Gastroesophageal sphincter (tissue), 4 donors: ENCODE measurements around the gene PHACTR1. TPM values are rescaled to one million over a fixed set of nuclear protein-coding genes. Genes with fewer than 3 reads are reported as not detected.

Source experiments
- ATAC-seq: fragments of 150-250 bp; one replicate; pipeline ENCODE4 v1.9.1; 2016; ENCODE audit warnings: mild to moderate bottlenecking, moderate library complexity
- H3K27ac ChIP-seq, 4 donors: fragments of 200-600 bp; sonication (generic) in 3 of 4; 1 replicate in 3 of 4; 2 replicates in 1 of 4; pipeline ENCODE4 v1.5.1; 2016 to 2019
- H3K27me3 ChIP-seq: fragments of 200-600 bp; sonication (generic); one replicate; pipeline ENCODE4 v1.5.1; 2019
- H3K36me3 ChIP-seq, 2 donors: fragments of 200-600 bp; sonication (generic); one replicate each; pipeline ENCODE4 v1.5.1; 2019; ENCODE audit warnings: control low read depth in 1 of 2
- H3K4me1 ChIP-seq, 3 donors: fragments of 200-600 bp; sonication (generic); 1 replicate in 2 of 3; 2 replicates in 1 of 3; pipeline ENCODE4 v1.5.1; 2016 to 2019; ENCODE audit warnings: control low read depth in 2 of 3
- H3K4me3 ChIP-seq, 2 donors: fragments of 200-600 bp; sonication (generic); one replicate each; pipeline ENCODE4 v1.5.1; 2019; ENCODE audit warnings: mild to moderate bottlenecking in 1 of 2, moderate library complexity in 1 of 2
- H3K9me3 ChIP-seq, 3 donors: fragments of 200-600 bp; sonication (generic); one replicate each; pipeline ENCODE4 v1.5.1; 2017 to 2019; ENCODE audit warnings: control low read depth in 2 of 3
- CTCF ChIP-seq, 4 experiments: fragments of 200-600 bp in 2 of 4; fragments of 450-650 bp in 2 of 4; sonication (generic) in 1 of 4; IDR thresholded peaks; one replicate each; pipeline ENCODE4 v1.5.1; 2017 to 2019; ENCODE audit warnings: antibody characterized with exemption in 4 of 4, mild to moderate bottlenecking in 2 of 4, moderate library complexity in 2 of 4
- EP300 ChIP-seq: sonication (generic); formaldehyde crosslinking; IDR thresholded peaks from one replicate; pipeline ENCODE4 v1.6.1; 2017; ENCODE audit warnings: antibody characterized with exemption, mild to moderate bottlenecking
- POLR2A ChIP-seq, 2 donors: fragments of 450-650 bp; IDR thresholded peaks; one replicate each; pipeline ENCODE4 v1.6.1; 2017; ENCODE audit warnings: antibody characterized with exemption in 2 of 2, mild to moderate bottlenecking in 2 of 2, moderate library complexity in 1 of 2
- POLR2AphosphoS5 ChIP-seq: sonication (generic); formaldehyde crosslinking; IDR thresholded peaks from one replicate; pipeline ENCODE4 v1.6.1; 2017; ENCODE audit warnings: antibody characterized with exemption
- WGBS, 2 donors: methylation state at CpG; one replicate each; pipeline ENCODE4 v1.1.5; 2018; ENCODE audit warnings: low coverage in 1 of 2; 5-methylcytosine and 5-hydroxymethylcytosine counted together
- total RNA-seq, 4 donors: library from RNA; depleted of rRNA; stranded (reverse); fragments of >200 nt; gene quantifications; one replicate each; pipeline ENCODE4 v1.1.0, GENCODE V29; 2016

PHACTR1 gene
- total RNA-seq, 4 donors from 2014 or later = 0.20 to 27.3 (median 2.2) TPM

DNA sequence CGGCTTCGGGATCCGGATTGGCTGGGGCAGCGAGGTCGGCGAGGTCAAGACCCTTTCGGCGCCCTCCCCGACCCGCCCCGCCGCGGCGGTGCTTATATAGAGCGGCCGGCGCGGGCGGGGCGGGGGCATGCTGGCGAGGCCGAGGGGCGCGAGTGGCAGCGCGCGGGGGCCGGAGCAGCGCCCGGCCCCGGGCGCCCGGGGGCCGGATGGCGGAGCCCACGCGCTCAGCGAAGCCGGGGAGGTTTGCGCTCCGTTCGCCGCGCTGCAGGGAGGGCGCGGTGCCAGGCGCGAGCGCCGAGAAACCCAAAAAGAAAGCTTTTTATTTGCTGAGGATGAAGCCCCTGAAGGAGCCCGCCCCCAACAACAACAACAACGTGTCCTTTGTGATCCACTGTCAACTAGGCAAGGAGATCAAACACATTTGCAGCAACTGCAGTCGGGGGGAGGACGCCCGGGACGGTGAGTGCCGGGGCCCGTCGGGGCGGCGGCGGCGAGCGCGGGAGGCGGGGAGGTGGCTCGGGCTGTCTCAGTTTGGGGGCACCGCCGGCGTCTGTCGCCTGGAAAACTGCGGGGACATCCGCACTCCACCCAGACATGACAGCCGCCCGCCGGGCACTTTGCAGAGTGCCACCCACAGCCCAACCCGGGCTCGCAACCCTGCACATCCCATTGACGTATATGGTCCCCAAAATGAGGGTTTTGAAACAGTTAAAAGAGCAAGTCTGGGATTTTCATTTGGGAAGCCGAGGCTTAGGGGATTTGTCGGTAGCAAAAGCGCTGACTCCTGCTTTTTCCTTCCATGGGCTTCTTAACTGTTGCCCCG, 297.3 kb downstream of the PHACTR1 start:
- Histone ChIP-seq H3K27ac (no peak overlapping the region), H3K9me3 (no peaks in the 10 kb centered on the region), H3K27me3 (peaks cover 53% of the 10 kb centered on the region), H3K4me1 (peaks cover 0 to 25% (median 3%) of the 10 kb centered on the region in 3 donors), H3K4me3 (peak overlapping the region; percentile 22 to 55), H3K36me3 (no peaks in the 10 kb centered on the region)
- TF ChIP-seq EP300 (no peak), POLR2A (IDR thresholded peaks at IDR 0.05) (no peak), CTCF (IDR thresholded peaks at IDR 0.05) (no peak), POLR2AphosphoS5 (no peak)
- WGBS, 2 donors = 0 to 23% methylated on average over 3 to 4 of the region's 83 CpGs
- no peak for ATAC-seq

DNA sequence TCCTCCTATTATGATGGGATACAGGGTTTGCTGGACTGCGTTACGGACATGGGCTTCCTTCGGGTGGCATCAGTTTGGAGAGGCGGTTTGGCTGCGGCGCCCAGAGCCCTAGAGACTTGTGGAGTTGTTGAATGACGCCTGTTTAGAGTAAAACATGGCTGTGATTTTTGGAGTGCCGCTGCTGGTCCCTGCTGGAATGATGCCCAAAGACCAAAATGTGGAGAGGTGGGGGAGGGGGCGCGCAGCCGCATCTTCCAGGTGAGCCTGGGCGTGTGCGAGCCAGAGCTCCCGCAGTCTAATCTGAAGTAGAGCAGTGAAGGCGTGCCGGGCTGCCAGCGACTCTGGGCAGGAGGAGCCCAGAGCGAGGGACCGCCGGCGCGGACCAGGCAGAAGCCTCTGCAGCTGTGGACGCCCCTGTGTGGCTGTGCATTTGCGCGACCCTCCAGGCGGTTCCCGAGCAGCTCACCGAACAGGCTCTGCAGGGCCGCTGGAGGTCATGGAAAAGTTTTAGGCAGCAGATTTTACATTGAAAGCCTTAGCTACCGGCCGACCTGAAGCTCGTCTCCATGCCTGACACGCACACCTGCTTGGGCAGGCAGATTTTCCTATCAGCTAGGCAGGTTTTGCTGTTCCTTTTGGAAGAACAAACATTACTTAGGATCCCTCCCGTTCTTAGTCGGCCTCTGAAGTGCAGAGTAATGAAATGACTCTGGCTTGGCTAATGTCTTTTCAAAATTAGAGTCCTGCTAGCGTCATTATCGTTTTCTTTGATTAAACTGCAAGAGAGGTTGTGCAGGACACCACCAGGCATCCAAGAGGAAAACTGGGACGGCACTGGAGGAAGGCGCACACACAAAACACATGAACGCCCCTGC, 298.2 kb downstream of the PHACTR1 start:
- WGBS, 2 donors = 0 to 45% methylated on average over 3 to 15 of the region's 40 CpGs
- Histone ChIP-seq H3K27me3 (peaks cover 57% of the 10 kb centered on the region), H3K4me1 (peaks cover 0 to 25% (median 3%) of the 10 kb centered on the region in 3 donors)

DNA sequence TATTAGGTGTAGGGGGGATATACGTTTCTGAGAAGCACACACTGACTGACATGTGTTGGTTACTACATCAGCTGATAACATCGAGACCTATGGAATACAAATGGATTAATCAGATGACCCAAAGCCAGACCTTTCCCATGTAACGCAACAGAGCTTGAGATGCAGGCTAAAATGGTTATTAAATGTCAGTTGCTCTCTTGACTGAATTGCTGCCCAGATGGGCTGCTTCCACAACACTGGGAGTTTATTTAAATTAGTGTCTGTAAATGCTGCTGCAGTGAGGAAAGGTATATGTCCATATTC, 298.8 kb downstream of the PHACTR1 start:
- Histone ChIP-seq H3K27ac (no peak overlapping the region), H3K27me3 (peaks cover 56% of the 10 kb centered on the region), H3K9me3 (no peaks in the 10 kb centered on the region), H3K4me3 (no peak overlapping the region), H3K4me1 (peaks cover 0 to 25% (median 3%) of the 10 kb centered on the region in 3 donors), H3K36me3 (no peaks in the 10 kb centered on the region)
- ATAC-seq = no peak
- TF ChIP-seq CTCF (IDR thresholded peaks at IDR 0.05) (no peak), POLR2A (IDR thresholded peaks at IDR 0.05) (no peak), POLR2AphosphoS5 (no peak), EP300 (no peak)
- WGBS, 2 donors = 62 to 100% methylated on average over 1 to 3 of the region's 3 CpGs

More for the DNA sequence above, 298.2 kb downstream of the PHACTR1 start:
- Histone ChIP-seq H3K36me3 (no peaks in the 10 kb centered on the region), H3K4me3 (peak overlapping the region in 1 of 2 donors; percentile 55), H3K9me3 (no peaks in the 10 kb centered on the region), H3K27ac (no peak overlapping the region)
- ATAC-seq = no peak
- TF ChIP-seq POLR2AphosphoS5 = no peak
- TF ChIP-seq POLR2A (IDR thresholded peaks at IDR 0.05) = no peak
- no peak for TF ChIP-seq CTCF (IDR thresholded peaks at IDR 0.05)
- TF ChIP-seq EP300 = no peak

- H3K9me3 ChIP-seq = no peaks in the 10 kb centered on the region
- no peak overlapping the region for H3K27ac ChIP-seq
- peaks cover 0 to 5% (median 0%) of the 10 kb centered on the region in 3 donors for H3K4me1 ChIP-seq
- ATAC-seq = no peak
- WGBS, 2 donors = 75 to 94% methylated on average over 2 of the region's 2 CpGs
- H3K4me3 ChIP-seq = no peak overlapping the region
- TF ChIP-seq EP300 = no peak
- TF ChIP-seq CTCF (IDR thresholded peaks at IDR 0.05) = no peak
- no peak for TF ChIP-seq POLR2AphosphoS5
- no peak for TF ChIP-seq POLR2A (IDR thresholded peaks at IDR 0.05)
- no peaks in the 10 kb centered on the region for H3K27me3 ChIP-seq
- no peaks in the 10 kb centered on the region for H3K36me3 ChIP-seq
These were observed 308.0 kb downstream of the PHACTR1 start for GRCh38 chr6:13024616-13025015.
